GM20431 (cell line): Measurements from ENCODE around the gene AKT3.
"Not testable (repeated sequence)": the region's sequence is repeated elsewhere in the genome, so short reads cannot be mapped to it uniquely, and the experiment has no call there.

Experiments used
- in situ Hi-C: fragments of 300-500 bp; cut with MseI, MboI; formaldehyde crosslinking; loops from one replicate; pipeline ENCODE4 v1.15.0; 2020; ENCODE audit warnings: low sequenced_read_pairs; ENCODE audit not compliant: unreplicated experiment

Gene AKT3

DNA sequence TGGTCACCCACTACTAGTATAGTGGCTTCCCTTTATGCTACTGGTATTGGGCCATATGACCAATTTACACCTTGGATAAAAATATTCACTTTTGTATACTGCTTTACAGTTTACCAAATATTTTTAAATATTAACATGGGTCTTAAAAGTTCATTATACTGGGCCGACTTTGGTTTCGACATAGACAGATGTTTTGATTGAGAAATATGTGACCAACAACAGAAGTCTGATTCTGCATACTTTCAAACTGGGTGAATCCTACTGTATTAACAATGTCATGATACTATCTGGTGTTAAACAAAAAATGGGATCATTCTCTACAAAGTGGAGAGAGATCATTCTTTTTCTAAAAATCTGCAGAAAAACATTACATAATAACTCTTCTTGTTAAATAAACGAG lies 134.8 kb downstream of the AKT3 start:
- in situ Hi-C loops, result no loop called here

DNA sequence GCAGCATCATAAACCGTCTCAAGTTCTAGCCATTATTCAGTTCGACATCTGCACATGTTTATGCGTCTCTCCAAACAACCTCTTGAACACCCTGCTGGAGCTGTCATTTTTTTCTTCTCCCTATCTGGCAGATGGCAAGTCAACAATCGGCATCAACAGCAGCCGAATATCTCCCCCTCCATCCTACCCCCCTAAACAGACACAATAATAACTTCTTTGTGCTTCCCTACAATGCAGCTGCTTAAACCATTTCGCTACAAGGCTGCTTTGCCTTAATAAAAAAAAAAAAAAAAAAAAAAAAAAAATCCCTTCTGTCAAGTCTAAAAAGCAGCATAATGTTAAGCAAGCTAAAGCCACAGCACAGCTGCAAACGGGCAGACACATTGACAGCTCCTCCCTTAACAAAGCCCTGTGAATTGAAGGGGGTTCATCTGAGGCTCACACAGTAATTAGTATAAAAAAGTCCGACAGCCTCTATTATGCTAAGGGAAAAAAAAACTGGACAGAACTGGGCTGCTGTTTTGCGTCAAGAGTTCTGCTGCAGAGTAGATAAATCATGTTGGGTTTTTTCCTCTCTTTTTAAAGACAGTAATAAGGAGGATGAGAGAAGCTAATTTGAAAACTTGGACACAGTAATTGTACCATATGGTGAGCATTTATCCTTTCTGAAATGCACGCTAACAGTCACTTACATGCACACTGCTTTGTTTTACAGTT lies 136.4 kb downstream of the AKT3 start:
- in situ Hi-C loops, result no loop called here

DNA sequence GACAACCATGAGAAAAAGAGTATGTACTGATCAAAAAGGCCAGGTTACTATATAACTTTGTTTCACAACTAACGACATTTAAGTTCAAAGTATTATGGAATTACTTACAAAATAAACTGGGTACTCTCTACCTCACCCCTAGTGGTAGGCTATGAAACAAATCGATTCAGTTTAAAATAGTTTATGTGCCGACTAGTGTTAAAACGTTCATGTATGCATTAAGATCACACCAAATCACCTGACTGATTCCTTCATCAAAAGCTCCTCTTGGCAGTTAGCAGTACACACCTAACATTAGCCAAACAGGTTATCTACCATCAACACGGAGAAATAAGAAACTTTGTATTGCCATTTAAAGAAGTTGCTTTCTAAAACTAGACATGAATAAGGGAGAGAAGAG lies 137.1 kb downstream of the AKT3 start:
- in situ Hi-C loops, result no loop called here

DNA sequence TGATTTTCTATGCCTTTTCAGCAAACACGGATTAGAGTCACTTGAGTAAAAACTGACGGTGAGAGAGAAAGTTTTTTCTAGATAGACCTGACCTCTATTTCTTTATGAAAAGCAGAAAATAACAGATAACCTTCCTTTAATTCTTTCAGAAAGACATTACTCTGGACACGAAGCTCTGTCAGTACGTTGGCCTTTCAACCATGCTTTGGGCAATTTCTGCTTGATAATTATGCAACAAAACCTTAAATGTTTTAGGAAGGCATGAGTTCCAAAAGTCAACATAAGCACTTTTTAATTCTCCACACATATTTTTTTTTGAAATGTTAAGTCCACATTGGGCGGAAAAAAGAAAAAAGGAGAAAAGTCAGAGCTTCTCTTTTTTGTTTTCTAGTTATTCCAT lies 137.8 kb downstream of the AKT3 start:
- in situ Hi-C loops, result no loop called here

DNA sequence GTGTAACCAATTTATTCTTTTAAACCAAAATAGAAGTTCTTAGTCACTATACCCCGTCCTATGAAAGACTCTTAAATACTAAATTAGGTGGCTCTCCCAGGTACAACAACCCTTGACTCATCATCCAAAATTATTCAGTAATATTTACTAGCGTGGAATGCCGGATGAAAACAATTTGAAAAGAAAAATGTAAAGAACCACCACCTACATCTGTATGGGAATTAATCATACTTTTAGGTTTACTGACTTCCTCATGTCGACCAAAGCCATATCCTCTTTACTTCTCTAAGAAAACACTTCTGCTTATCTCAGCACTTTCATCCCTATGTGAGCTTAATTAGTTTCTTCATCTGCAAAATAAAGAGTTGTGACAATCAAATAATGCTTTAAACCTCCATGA lies 139.6 kb downstream of the AKT3 start:
- in situ Hi-C loops, result no loop called here

DNA sequence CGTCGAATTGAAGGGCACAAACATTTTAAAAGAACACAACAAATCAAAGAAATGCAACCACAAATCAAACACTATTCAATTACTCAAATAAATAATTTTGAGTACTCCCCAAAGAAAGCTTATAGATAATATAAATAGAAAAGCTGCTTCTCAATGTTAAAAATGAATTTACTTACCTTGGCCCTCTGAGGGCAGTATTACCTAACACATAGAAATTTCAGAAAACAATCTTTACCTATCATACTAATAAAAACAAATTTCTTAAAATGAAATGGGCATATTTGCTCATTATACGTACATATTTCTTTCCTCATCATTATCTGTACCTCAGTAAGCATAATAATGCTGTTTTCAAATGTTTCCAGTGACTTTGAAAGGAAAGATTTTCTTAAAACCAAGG lies 141.8 kb downstream of the AKT3 start:
- in situ Hi-C loops, result no loop called here

DNA sequence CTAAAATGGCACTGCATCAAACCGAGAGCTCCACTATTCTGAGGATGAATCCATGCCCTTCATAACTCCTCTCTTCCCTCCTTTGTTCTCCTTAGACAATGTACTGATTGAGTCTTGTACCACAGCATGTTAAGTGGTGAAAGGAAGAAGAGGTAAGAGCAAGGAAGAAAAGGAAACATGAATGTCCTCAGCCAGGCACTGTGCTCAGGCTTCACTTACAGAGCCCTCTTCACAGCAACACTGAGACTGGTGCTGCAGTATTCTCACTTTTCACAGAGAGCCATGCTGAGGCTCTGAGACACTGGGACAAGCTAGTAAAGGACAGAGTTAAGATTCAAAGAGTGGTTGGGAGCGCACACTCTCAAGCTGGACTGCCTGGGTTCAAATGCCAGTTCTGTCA lies 143.5 kb downstream of the AKT3 start:
- in situ Hi-C loops, result no loop called here

DNA sequence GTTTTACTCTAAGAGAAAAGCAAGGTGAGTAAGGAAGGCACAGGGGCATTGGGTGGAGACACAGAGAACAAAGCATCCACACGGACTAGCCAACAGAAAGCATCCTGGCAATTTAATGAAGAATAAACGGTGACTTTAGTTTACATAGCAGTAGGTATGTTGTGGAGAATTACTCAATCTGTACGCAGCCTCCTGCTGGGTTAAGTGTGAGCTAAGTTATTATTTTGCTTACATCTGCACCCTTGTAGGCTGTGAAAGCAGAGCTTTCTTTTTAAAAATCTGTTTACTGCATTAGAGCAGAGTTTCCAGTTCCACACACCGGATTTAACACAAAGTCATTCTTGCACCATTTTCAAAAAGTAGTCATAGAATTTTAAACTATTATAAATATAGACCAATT lies 144.5 kb downstream of the AKT3 start:
- in situ Hi-C loops, result no loop called here

DNA sequence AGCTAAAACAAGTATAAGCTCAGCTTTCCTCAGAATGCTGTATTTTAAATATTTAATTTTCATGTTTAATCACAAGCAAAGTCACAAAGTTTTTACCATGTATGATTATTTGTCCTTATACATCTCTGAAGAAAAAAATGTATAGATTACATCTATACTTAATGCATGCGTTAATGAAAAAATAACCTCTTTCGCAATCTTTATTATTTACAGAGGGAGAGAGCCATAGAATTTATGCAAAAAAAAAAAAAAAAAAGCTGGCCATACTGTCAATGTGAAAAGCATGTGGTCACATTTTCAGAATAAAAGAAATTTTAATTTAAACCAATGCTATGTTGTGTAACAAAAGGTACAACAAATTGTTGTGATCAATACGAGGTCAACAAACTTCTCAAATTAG lies 148.2 kb downstream of the AKT3 start:
- in situ Hi-C loops, result no loop called here

DNA sequence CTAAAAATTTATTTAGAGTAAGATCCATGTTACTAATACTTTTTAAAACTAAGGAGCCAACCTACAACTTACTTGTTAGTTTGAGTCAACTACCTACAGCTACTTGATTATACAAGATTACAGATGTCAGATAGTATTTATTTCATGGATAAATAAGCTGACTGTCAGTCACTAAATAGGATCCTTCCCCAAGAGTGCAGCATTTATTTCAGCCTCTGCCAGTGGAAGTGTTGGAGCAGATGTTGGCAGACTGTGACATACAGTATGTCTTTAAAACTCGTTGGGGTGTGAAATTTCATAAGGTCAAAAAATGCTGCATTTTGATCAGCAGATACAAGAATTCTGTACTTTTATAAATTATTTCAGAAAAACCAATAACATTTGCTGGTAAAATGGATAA lies 156.2 kb downstream of the AKT3 start:
- in situ Hi-C loops, result no loop called here

DNA sequence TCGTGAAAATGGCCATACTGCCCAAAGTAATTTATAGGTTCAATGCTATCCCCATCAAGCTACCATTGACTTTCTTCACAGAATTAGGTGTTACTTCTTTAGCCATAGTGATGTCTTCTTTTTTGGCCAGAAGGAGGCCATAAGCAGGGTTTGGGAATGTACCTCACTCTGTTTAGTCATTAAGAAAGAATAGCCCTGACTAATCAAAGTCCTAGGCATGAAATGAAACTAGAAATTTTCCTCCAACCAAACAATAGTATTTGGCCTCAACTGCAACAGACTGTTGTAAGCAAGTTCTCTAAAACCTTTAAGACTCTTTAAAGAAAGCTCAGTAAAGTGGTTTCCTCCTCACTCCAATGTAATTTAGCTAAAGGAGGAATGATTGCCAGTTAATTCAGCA lies 163.9 kb downstream of the AKT3 start:
- in situ Hi-C loops, result no loop called here

DNA sequence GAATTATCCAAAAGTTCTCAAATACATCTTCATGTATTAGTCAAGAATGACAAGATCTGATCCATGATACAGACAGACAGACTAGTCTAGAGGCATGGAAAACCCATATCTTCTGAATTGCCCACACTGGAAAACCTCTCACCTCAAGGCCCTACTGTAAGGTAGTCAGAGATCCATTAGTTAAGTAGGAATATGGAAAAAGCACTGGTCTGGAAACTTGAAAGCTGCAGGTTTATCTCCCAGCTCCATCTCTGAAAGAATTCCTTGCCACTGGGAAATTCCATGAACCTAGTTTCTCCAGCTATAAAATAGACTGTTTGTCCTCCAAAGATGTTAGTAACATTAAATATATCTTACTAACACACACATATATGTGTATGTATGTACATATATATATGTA lies 169.2 kb downstream of the AKT3 start:
- in situ Hi-C loops, result no loop called here

DNA sequence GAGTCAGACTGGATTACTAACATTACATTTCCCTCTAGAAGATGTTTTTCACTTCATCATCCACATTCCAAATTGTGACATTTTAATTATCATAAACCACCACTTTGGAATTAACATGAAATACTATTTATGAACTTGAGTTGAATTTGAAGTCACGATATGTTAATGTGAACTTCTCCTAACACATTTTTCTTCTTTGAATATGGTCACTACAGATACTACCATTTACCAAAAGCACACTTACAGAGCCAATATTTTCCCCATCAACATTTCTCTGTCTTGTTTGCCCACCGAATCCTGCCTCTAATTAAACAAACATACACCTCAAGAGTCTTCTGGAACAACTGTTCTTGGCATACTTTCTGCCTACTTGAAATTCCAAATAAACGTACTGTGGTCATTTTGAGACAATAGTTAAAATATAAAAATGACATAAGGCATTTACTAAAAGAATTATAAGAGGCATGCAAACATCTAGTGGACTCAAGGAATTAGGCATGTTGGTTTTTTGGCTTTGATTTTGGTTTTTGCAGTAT lies 177.4 kb downstream of the AKT3 start:
- in situ Hi-C loops, result no loop called here

DNA sequence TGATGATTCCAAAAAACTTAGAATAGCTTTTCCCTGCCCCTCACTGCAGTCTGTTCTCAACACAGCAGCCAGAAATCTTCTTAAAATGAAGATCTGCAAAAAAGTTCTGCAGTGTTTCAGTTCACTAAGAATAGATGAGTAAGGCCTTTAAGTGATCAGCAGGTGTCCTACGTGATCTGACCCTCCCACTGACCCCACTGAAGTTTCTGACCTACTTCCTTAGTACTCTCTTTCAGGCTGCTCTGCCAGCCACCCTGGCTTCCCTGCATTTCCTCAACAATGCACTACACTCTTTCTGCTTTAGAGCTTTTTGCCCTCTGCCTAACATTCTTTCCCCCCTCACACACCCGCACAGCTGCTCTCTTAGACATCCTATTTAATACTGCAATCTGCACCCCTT lies 182.5 kb downstream of the AKT3 start:
- in situ Hi-C loops, result no loop called here

DNA sequence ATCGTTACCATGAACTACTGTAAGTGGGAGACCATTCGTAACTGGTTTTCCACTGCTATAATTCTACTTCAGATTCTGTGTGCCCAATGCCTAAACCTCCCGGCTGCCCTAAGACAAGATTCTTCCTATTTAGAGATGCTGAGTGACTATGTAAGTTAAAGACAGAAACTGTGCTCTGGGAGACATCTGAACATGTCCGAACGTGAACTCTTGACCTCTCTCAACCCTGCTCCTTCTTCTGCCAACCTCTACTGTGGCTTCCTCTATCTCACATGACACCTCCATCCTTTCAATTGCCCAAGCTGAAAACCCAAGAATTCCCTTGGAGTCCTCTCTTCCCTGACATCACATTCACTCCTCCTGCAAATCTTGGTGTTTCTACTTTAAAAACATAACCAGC lies 182.9 kb downstream of the AKT3 start:
- in situ Hi-C loops, result no loop called here

DNA sequence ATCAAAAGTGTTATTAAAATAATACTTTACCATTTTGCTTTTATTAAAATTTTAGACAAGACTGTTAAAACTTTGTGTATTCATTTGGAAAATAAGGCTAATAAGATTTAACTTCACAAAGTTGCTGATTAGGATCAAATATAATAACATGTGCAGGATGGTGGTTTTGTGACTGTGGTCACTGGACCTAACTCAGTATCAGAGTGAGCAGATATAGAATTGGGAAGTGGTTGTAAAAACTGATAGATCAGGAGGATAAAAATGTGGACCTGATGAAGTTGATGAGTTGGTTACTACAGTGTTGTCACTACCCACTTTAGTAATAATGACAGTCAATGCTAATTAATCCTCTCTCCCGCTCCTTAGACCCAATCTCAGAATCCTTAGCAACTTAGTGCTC lies 186.4 kb downstream of the AKT3 start:
- in situ Hi-C loops, result no loop called here

DNA sequence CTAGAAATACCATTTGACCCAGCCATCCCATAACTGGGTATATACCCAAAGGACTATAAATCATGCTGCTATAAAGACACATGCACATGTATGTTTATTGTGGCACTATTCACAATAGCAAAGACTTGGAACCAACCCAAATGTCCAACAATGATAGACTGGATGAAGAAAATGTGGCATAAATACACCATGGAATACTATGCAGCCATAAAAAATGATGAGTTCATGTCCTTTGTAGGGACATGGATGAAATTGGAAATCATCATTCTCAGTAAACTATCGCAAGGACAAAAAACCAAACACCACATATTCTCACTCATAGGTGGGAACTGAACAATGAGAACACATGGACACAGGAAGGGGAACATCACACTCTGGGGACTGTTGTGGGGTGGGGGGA lies 187.9 kb downstream of the AKT3 start:
- in situ Hi-C loops, result not testable (repeated sequence)

DNA sequence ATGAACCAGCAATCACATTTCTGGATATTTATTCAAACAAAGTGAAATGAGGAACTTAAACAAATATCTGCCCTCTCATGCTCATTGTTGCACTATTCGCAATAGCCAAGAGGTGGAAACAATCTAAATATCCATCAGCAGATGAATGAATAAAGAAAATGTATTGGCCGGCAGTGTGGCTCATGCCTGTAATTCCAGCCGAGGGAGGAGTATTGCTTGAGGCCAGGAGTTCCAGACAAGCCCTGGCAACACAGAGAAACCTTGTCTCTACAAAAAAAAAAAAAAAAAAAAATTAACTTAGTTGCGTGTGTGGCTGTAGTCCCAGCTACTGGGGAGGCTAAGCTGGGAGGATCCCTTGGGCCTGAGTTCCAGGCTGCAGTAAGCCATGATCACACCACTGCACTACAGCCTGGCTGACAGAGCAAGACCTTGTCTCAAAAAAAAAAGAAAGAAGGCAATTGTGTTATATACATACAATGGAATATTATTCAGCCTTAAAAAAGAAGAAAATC lies 191.4 kb downstream of the AKT3 start:
- in situ Hi-C loops, result no loop called here

DNA sequence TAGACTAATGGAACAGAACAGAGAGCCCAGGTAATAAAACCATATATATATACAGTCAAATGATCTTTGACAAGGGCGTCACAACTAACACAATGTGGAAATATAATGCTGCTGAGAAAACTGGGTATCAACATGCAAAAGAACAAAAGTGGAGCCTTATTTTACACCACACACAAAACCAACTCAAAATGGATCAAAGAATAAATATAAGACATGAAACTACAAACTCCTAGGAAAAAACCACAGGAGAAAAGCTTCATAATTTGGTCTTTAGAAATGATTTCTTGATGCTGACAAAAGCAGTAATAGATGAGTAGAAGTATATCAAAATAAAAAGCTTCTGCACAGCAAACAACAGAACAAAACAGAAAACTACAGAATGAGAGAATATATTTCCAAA lies 192.2 kb downstream of the AKT3 start:
- in situ Hi-C loops, result no loop called here

DNA sequence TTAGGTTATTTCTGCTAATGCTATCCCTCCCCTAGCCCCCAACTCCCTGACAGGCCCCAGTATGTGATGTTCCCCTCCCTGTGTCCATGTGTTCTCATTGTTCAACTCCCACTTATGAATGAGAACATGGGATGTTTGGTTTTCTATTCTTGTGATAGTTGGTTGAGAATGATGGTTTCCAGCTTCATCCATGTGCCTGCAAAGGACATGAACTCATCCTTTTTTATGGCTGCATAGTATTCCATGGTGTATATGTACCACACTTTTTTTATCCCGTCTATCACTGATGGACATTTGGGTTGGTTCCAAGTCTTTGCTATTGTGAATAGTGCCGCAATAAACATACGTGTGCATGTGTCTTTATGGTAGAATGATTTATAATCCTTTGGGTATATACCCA lies 200.5 kb downstream of the AKT3 start:
- in situ Hi-C loops, result not testable (repeated sequence)

DNA sequence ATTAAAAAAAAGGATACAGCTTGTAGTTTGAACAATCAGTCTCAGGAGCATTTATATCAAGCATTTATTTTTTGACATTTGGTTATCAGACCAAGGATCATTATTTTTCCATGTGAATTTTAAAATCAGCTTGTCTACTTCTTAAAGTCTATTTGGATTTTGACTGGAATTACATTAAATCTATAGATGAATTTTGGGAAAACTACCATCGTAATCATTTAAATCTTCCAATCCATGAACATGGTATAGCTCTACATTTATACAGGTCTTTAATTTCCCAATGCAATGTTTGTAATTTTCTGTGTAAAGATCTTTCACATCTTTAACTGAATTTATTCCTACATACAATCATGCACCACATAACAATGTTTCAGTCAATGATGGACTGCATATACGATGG lies 203.2 kb downstream of the AKT3 start:
- in situ Hi-C loops, result no loop called here

DNA sequence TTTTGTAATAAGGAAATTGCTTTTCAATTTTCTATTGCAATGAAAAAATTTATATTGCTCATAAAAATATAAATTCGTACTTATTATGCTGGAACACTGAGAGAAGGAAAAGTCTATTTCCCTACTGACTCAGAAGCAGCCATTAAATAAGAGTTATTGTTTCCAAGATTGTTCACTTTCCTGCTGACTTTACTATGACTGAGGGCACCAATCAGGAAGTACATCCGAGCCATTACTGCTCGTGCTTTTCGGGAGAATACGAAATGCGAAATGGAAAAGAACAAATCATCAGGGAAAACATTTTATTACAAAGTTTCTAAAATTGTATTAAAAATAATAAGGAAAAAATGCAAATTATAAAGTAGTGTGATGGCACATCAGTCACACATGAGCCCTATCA lies 204.8 kb downstream of the AKT3 start:
- in situ Hi-C loops, result no loop called here
